Liver (tissue), 9 donors: ENCODE data around the gene PTPRC. TPM values are rescaled to one million over a fixed set of nuclear protein-coding genes. Genes with fewer than 3 reads are reported as not detected.

Experiments used
- DNase-seq: peaks from one replicate; pipeline ENCODE4 v3.0.0-alpha.2; 2017; ENCODE audit warnings: low spot score
- H3K27ac ChIP-seq, 2 donors: one replicate each; pipeline ENCODE4 v1.7.0; 2013; ENCODE audit warnings: inconsistent platforms in 2 of 2, low read length in 2 of 2, control low read depth in 1 of 2, low read depth in 1 of 2, mild to moderate bottlenecking in 1 of 2
- H3K27me3 ChIP-seq, 4 donors: one replicate each; pipeline versions ENCODE4 v1.6.1 to v1.7.0; 2013; ENCODE audit warnings: low read length in 3 of 4, inconsistent platforms in 1 of 4, mild to moderate bottlenecking in 1 of 4, moderate library complexity in 1 of 4; ENCODE audit not compliant: control insufficient read depth in 4 of 4, insufficient read depth in 4 of 4
- H3K36me3 ChIP-seq, 4 donors: one replicate each; pipeline versions ENCODE4 v1.6.1 to v1.7.0; 2013; ENCODE audit warnings: low read length in 3 of 4, mild to moderate bottlenecking in 3 of 4, low read depth in 1 of 4, moderate library complexity in 1 of 4; ENCODE audit not compliant: control insufficient read depth in 4 of 4, insufficient read depth in 3 of 4
- H3K4me1 ChIP-seq, 4 donors: one replicate each; pipeline versions ENCODE4 v1.6.1 to v1.7.0; 2013; ENCODE audit warnings: low read length in 3 of 4, mild to moderate bottlenecking in 3 of 4, moderate library complexity in 1 of 4; ENCODE audit not compliant: control insufficient read depth in 4 of 4, insufficient read depth in 4 of 4
- H3K4me3 ChIP-seq, 3 donors: one replicate each; pipeline versions ENCODE4 v1.6.1 to v1.7.0; 2013; ENCODE audit warnings: low read length in 3 of 3, control low read depth in 1 of 3, low read depth in 1 of 3, mild to moderate bottlenecking in 1 of 3
- H3K9ac ChIP-seq, 2 donors: one replicate each; pipeline ENCODE4 v1.7.0; 2013; ENCODE audit warnings: low read length in 2 of 2, mild to moderate bottlenecking in 2 of 2, moderate library complexity in 2 of 2, control low read depth in 1 of 2, low read depth in 1 of 2
- H3K9me3 ChIP-seq, 4 donors: one replicate each; pipeline versions ENCODE4 v1.6.1 to v1.7.0; 2013; ENCODE audit warnings: low read length in 3 of 4; ENCODE audit not compliant: control insufficient read depth in 4 of 4
- EGR1 ChIP-seq, 2 donors: IDR thresholded peaks; 2 replicates each; pipeline ENCODE4 v1.6.1; 2016 to 2018; ENCODE audit warnings: antibody characterized with exemption in 2 of 2, low read depth in 2 of 2
- FOXA1 ChIP-seq: IDR thresholded peaks from 2 replicates; pipeline ENCODE4 v1.6.1; 2016; ENCODE audit warnings: antibody characterized with exemption
- FOXA2 ChIP-seq: IDR thresholded peaks from 2 replicates; pipeline ENCODE4 v1.6.1; 2016; ENCODE audit warnings: antibody characterized with exemption
- GABPA ChIP-seq, 2 donors: IDR thresholded peaks in 1 of 2; conservative IDR thresholded peaks in 1 of 2; 2 replicates each; pipeline ENCODE4 v1.6.1; 2016; ENCODE audit warnings: antibody characterized with exemption in 2 of 2, mild to moderate bottlenecking in 1 of 2, moderate library complexity in 1 of 2
- HNF4A ChIP-seq, 2 donors: conservative IDR thresholded peaks; 2 replicates each; pipeline ENCODE4 v1.6.1; 2016; ENCODE audit warnings: antibody characterized with exemption in 2 of 2, mild to moderate bottlenecking in 2 of 2
- HNF4G ChIP-seq: IDR thresholded peaks from 2 replicates; pipeline ENCODE4 v1.6.1; 2016; ENCODE audit warnings: antibody characterized with exemption
- JUND ChIP-seq, 2 donors: IDR thresholded peaks; 2 replicates each; pipeline ENCODE4 v1.6.1; 2016; ENCODE audit warnings: antibody characterized with exemption in 2 of 2
- NR2F2 ChIP-seq: IDR thresholded peaks from 2 replicates; pipeline ENCODE4 v1.6.1; 2016; ENCODE audit warnings: antibody characterized with exemption
- RAD21 ChIP-seq, 2 donors: IDR thresholded peaks; 2 replicates each; pipeline ENCODE4 v1.6.1; 2016; ENCODE audit warnings: antibody characterized with exemption in 2 of 2, mild to moderate bottlenecking in 2 of 2
- RXRA ChIP-seq, 2 donors: IDR thresholded peaks; 2 replicates each; pipeline ENCODE4 v1.6.1; 2017 to 2018; ENCODE audit warnings: antibody characterized with exemption in 2 of 2, mild to moderate bottlenecking in 1 of 2
- SP1 ChIP-seq: IDR thresholded peaks from 2 replicates; pipeline ENCODE4 v1.6.1; 2018; ENCODE audit warnings: antibody characterized with exemption, mild to moderate bottlenecking
- TAF1 ChIP-seq: conservative IDR thresholded peaks from 2 replicates; pipeline ENCODE4 v1.6.1; 2016; ENCODE audit warnings: antibody characterized with exemption, mild to moderate bottlenecking
- YY1 ChIP-seq: IDR thresholded peaks from 2 replicates; pipeline ENCODE4 v1.6.1; 2016; ENCODE audit warnings: antibody characterized with exemption, mild to moderate bottlenecking
- WGBS: extraction: QIAGEN DNeasy Blood & Tissue Kit; methylation state at CpG from one replicate; pipeline ENCODE4 v1.1.7; 2013; 5-methylcytosine and 5-hydroxymethylcytosine counted together
- polyA plus RNA-seq, 2 donors: library from polyadenylated mRNA; stranded (reverse) in 1 of 2; unstranded in 1 of 2; fragments of 200-250 nt in 1 of 2; fragments of >200 nt in 1 of 2; fragmentation: Nextera tagmentation in 1 of 2; extraction: Ambion mirVana in 1 of 2; gene quantifications; one replicate each; pipeline versions ENCODE4 v1.2.1 to v1.2.3, GENCODE V29; 2013 to 2015
- total RNA-seq, 2 donors: library from RNA; depleted of rRNA; stranded (reverse); fragments of >200 nt; gene quantifications; one replicate each; pipeline ENCODE4 v1.2.3, GENCODE V29; 2014
- TF ChIP-seq, protein P1 (sequence below): IDR thresholded peaks from 2 replicates; pipeline ENCODE4 v1.6.1; 2016; ENCODE audit warnings: antibody characterized with exemption
- TF ChIP-seq, protein P2 (sequence below): IDR thresholded peaks from 2 replicates; pipeline ENCODE4 v1.6.1; 2016; ENCODE audit warnings: antibody characterized with exemption
- TF ChIP-seq, protein P3 (sequence below): fragments of 150-350 bp; IDR thresholded peaks from 2 replicates; pipeline ENCODE4 v1.5.1; 2017; ENCODE audit warnings: improper control_type of control experiment, low read depth, low read length; ENCODE audit not compliant: missing input control
- TF ChIP-seq, protein P4 (sequence below): IDR thresholded peaks from 2 replicates; pipeline ENCODE4 v1.6.1; 2016; ENCODE audit warnings: antibody characterized with exemption, mild to moderate bottlenecking
- TF ChIP-seq, protein P5 (sequence below): IDR thresholded peaks from 2 replicates; pipeline ENCODE4 v1.6.1; 2016; ENCODE audit warnings: antibody characterized with exemption
- donor health status: healthy.
- donor health status: healthy.
- donor health status: healthy.
- donor health status: healthy.
- donor health status: healthy.

The PTPRC gene
- total and polyA plus RNA-seq, 4 donors = 5.8 to 34.1 (median 16.2) TPM

DNA sequence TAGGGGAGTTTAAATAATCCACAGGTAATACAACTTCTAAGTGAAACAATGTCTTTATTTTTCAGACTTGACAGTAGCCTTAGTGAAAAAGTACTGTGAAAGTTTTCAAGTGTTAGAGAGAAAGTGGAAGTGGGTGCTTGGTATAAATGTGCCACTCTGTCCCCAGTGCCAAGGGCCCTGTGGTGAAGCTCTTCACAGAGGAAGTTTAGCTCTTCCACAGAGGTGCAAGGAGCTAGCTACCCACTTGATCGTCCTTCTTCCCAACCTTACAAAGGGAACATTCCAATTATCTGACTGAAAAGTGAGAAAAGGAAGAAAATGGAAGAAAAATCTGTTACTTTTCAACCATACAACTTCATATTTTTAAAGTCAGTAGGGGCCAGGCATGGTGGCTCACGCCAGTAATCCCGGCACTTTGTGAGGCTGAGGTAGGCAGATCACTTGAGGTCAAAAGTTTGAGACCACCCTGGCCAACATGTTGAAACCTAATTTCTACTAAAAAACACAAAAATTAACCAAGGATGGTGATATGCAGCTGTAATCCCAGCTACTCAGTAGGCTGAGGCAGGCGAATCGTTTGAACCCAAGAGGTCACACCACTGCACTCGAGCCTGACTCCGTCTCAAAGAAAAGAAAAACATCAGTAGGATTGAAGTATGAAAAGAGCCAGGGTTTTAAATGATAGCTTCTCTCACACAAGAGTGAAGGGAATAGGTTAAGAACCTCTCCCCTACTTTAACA lies 41.0 kb upstream of the PTPRC start:
- no peak for TF ChIP-seq JUND (IDR thresholded peaks at IDR 0.05)
- TF ChIP-seq SP1 = no peak
- TF ChIP-seq RAD21 (IDR thresholded peaks at IDR 0.05) = no peak
- TF ChIP-seq TAF1 = no peak
- TF ChIP-seq, protein P1, sequence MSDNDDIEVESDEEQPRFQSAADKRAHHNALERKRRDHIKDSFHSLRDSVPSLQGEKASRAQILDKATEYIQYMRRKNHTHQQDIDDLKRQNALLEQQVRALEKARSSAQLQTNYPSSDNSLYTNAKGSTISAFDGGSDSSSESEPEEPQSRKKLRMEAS = no peak
- no peak for TF ChIP-seq EGR1 (IDR thresholded peaks at IDR 0.05; ENCODE audit: low read depth in 2 of 2)
- TF ChIP-seq FOXA1 = no peak
- TF ChIP-seq HNF4A (conservative IDR thresholded peaks at IDR 0.05) = no peak
- TF ChIP-seq, protein P2, sequence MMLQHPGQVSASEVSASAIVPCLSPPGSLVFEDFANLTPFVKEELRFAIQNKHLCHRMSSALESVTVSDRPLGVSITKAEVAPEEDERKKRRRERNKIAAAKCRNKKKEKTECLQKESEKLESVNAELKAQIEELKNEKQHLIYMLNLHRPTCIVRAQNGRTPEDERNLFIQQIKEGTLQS = no peak
- no peak for TF ChIP-seq FOXA2
- TF ChIP-seq HNF4G = no peak
- TF ChIP-seq, protein P3, sequence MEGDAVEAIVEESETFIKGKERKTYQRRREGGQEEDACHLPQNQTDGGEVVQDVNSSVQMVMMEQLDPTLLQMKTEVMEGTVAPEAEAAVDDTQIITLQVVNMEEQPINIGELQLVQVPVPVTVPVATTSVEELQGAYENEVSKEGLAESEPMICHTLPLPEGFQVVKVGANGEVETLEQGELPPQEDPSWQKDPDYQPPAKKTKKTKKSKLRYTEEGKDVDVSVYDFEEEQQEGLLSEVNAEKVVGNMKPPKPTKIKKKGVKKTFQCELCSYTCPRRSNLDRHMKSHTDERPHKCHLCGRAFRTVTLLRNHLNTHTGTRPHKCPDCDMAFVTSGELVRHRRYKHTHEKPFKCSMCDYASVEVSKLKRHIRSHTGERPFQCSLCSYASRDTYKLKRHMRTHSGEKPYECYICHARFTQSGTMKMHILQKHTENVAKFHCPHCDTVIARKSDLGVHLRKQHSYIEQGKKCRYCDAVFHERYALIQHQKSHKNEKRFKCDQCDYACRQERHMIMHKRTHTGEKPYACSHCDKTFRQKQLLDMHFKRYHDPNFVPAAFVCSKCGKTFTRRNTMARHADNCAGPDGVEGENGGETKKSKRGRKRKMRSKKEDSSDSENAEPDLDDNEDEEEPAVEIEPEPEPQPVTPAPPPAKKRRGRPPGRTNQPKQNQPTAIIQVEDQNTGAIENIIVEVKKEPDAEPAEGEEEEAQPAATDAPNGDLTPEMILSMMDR = no peak
- TF ChIP-seq RXRA (IDR thresholded peaks at IDR 0.05) = no peak
- no peak for TF ChIP-seq NR2F2
- no peak for TF ChIP-seq GABPA (IDR thresholded peaks at IDR 0.05 in 1 of 2, conservative IDR thresholded peaks at IDR 0.05 in 1 of 2)
- TF ChIP-seq, protein P4, sequence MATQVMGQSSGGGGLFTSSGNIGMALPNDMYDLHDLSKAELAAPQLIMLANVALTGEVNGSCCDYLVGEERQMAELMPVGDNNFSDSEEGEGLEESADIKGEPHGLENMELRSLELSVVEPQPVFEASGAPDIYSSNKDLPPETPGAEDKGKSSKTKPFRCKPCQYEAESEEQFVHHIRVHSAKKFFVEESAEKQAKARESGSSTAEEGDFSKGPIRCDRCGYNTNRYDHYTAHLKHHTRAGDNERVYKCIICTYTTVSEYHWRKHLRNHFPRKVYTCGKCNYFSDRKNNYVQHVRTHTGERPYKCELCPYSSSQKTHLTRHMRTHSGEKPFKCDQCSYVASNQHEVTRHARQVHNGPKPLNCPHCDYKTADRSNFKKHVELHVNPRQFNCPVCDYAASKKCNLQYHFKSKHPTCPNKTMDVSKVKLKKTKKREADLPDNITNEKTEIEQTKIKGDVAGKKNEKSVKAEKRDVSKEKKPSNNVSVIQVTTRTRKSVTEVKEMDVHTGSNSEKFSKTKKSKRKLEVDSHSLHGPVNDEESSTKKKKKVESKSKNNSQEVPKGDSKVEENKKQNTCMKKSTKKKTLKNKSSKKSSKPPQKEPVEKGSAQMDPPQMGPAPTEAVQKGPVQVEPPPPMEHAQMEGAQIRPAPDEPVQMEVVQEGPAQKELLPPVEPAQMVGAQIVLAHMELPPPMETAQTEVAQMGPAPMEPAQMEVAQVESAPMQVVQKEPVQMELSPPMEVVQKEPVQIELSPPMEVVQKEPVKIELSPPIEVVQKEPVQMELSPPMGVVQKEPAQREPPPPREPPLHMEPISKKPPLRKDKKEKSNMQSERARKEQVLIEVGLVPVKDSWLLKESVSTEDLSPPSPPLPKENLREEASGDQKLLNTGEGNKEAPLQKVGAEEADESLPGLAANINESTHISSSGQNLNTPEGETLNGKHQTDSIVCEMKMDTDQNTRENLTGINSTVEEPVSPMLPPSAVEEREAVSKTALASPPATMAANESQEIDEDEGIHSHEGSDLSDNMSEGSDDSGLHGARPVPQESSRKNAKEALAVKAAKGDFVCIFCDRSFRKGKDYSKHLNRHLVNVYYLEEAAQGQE = no peak
- TF ChIP-seq YY1 = no peak
- TF ChIP-seq, protein P5, sequence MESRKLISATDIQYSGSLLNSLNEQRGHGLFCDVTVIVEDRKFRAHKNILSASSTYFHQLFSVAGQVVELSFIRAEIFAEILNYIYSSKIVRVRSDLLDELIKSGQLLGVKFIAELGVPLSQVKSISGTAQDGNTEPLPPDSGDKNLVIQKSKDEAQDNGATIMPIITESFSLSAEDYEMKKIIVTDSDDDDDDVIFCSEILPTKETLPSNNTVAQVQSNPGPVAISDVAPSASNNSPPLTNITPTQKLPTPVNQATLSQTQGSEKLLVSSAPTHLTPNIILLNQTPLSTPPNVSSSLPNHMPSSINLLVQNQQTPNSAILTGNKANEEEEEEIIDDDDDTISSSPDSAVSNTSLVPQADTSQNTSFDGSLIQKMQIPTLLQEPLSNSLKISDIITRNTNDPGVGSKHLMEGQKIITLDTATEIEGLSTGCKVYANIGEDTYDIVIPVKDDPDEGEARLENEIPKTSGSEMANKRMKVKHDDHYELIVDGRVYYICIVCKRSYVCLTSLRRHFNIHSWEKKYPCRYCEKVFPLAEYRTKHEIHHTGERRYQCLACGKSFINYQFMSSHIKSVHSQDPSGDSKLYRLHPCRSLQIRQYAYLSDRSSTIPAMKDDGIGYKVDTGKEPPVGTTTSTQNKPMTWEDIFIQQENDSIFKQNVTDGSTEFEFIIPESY = no peak
- peaks cover 0 to 4% (median 0%) of the 10 kb centered on the region in 4 donors for H3K4me1 ChIP-seq
- no peaks in the 10 kb centered on the region for H3K36me3 ChIP-seq
- no peaks in the 10 kb centered on the region for H3K27me3 ChIP-seq
- H3K4me3 ChIP-seq = no peak overlapping the region
- no peak overlapping the region for H3K27ac ChIP-seq
- no peak overlapping the region for H3K9ac ChIP-seq
- no peaks in the 10 kb centered on the region for H3K9me3 ChIP-seq
- DNase-seq = no peak
- 93% methylated on average over 7 of the region's 7 CpGs for WGBS
